Vagina (tissue), 2 donors: ENCODE measurements around the gene TSPAN4.
A peak's percentile ranks its signal among the peaks of the same experiment; 100 is the strongest.

Source experiments
- CTCF ChIP-seq, 3 experiments: fragments of 450-650 bp in 2 of 3; fragments of 200-600 bp in 1 of 3; sonication (generic) in 1 of 3; IDR thresholded peaks; one replicate each; pipeline ENCODE4 v1.5.1; 2017 to 2019; ENCODE audit warnings: antibody characterized with exemption in 3 of 3, mild to moderate bottlenecking in 2 of 3, moderate library complexity in 2 of 3
- POLR2A ChIP-seq, 2 donors: fragments of 450-650 bp; IDR thresholded peaks; one replicate each; pipeline ENCODE4 v1.6.1; 2017; ENCODE audit warnings: antibody characterized with exemption in 2 of 2, mild to moderate bottlenecking in 2 of 2, moderate library complexity in 2 of 2

GRCh38 chr11:843818-844692, 1.4 kb downstream of the TSPAN4 start:
- peak in 1 of 3 experiments; percentile 4 for TF ChIP-seq CTCF (IDR thresholded peaks at IDR 0.05)
- TF ChIP-seq POLR2A (IDR thresholded peaks at IDR 0.05): peak in 1 of 2 donors; percentile 73
